Uterus (tissue), 2 donors: Measurements from ENCODE around the gene HOXB8.

Experiments used
- POLR2A ChIP-seq, 2 donors: fragments of 450-650 bp; IDR thresholded peaks; one replicate each; pipeline ENCODE4 v1.6.1; 2016; ENCODE audit warnings: antibody characterized with exemption in 2 of 2, mild to moderate bottlenecking in 1 of 2, moderate library complexity in 1 of 2
- TF ChIP-seq, protein P1 (sequence below), 4 experiments: fragments of 200-600 bp in 2 of 4; fragments of 450-650 bp in 2 of 4; sonication (generic) in 2 of 4; IDR thresholded peaks; one replicate each; pipeline ENCODE4 v1.5.1; 2016 to 2019; ENCODE audit warnings: antibody characterized with exemption in 4 of 4, mild to moderate bottlenecking in 2 of 4, moderate library complexity in 1 of 4

DNA sequence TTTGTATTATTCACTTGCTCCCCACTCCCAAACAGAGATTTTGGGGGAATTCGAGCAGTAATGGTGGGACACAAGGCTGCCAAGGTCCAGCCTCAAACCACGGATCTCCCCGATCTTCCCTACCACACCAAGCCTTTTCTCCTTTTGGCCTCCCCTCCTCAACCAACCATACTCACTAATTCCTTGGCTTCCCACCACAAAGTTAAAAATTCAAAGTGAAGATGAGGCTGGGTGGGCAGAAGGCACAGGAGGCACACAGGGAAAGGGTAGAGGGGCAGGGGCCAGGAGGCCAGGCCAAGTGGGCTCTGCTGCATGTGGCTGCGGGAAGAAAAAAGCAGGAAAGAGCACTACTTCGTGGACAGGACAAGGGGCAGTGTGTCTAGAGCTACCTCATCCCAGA is 52.2 kb downstream of the HOXB8 start:
- no peak for TF ChIP-seq POLR2A (IDR thresholded peaks at IDR 0.05)
- TF ChIP-seq, protein P1, sequence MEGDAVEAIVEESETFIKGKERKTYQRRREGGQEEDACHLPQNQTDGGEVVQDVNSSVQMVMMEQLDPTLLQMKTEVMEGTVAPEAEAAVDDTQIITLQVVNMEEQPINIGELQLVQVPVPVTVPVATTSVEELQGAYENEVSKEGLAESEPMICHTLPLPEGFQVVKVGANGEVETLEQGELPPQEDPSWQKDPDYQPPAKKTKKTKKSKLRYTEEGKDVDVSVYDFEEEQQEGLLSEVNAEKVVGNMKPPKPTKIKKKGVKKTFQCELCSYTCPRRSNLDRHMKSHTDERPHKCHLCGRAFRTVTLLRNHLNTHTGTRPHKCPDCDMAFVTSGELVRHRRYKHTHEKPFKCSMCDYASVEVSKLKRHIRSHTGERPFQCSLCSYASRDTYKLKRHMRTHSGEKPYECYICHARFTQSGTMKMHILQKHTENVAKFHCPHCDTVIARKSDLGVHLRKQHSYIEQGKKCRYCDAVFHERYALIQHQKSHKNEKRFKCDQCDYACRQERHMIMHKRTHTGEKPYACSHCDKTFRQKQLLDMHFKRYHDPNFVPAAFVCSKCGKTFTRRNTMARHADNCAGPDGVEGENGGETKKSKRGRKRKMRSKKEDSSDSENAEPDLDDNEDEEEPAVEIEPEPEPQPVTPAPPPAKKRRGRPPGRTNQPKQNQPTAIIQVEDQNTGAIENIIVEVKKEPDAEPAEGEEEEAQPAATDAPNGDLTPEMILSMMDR (IDR thresholded peaks at IDR 0.05): no peak
